GM11168 (cell line): ENCODE measurements around the gene ZNF429.
"Not testable (repeated sequence)": the region's sequence is repeated elsewhere in the genome, so short reads cannot be mapped to it uniquely, and the experiment has no call there.

Experiments used
- in situ Hi-C: fragments of 300-500 bp; cut with MboI; formaldehyde crosslinking; loops from one replicate; pipeline ENCODE4 v1.12.0; 2022; ENCODE audit warnings: low sequenced_read_pairs; ENCODE audit not compliant: unreplicated experiment

Gene ZNF429

GRCh38 chr19:21587549-21587948, 82.1 kb downstream of the ZNF429 start:
- in situ Hi-C loops, result no loop called here

DNA sequence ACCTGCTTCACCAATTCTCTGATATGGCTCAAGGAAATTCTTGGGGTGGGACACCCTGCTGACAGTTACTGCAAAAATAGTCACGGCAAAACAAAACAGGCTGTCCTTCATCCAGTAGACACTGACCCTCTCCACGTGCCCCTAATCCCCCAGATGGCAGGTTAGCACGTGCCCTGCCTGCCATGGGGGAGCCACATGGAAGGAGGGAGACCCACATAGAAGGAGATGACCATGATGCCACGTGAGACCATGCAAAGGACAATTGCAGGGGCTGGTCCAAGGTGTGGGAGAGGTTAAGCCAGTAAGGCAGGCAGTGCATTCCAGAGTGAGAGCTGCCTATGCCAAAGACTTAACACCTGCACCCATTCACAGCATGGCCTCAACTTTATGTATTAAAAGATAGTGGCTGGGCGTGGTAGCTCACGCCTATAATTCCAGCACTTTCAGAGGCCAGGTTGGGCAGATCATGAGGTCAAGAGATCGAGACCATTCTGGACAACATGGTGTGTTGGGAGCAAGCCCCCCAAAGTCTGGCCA, 82.7 kb downstream of the ZNF429 start:
- in situ Hi-C loops, result no loop called here

GRCh38 chr19:21590867-21591266, 85.5 kb downstream of the ZNF429 start:
- in situ Hi-C loops, result no loop called here

- in situ Hi-C loops, result no loop called here
Measured at GRCh38 chr19:21593008-21593481, 87.6 kb downstream of the ZNF429 start.

DNA sequence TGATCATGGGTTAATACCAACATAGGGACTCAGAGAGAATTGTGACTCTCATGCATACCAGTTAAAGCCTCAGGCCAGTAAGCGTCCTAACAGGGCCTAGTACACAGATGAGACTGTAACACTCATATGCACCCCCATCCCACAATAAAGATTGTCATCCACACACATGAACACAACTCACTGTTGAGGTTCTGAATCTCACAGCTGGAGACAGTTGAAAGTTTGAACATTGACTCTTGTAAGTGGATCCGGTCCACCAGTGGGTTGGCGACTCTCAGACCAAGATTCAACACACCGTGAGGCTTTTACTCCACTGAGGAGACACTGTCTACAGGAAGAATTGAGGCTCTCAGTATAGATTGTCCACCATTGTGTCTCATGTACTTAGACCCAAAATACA, 88.1 kb downstream of the ZNF429 start:
- in situ Hi-C loops, result no loop called here

GRCh38 chr19:21593934-21594820, 88.8 kb downstream of the ZNF429 start:
- in situ Hi-C loops, result no loop called here

DNA sequence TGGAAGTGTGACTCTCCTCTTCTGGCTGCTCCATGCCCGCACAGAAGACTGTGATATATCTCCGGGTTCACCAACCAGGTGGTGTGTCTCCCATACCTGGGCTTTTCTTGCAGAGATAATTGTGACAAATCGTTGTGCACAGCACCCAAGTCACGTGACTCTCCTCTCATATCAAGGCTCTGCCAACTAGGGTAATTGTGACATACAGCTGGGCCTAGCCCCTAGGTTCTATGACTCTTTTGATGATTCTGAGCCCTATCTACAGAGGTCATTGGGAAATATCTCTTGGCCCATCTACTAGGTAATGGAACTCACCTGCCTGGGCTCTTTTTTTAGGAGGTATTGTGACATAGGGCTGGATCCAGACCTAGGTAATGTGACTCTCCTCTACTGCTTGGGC, 89.8 kb downstream of the ZNF429 start:
- in situ Hi-C loops, result no loop called here

DNA sequence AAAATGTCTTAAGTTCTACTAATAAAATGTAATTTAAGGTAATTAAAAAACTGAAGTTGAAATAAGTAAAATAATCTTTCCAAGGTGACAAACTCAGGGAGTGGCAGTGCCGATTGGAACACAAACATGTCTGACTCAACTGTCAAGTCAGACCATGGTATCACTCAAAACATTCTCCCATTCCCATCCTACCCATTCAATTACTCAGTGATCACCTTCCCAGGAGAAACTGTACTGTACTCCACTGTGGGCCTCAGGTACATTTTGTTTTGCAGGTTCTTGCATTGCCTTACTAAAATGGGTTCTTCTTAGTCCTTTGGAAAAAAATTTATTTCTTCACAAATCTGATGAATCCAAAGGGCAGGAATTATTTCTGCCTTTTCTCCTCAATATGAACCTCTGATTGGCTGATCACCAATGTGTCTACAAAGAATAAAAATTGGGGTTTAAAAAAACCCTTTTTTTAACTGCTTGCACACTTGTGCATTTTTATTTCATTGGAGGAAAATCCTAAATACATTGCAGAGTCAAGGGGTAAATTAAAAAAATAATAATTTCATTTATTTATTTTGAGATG, 96.8 kb downstream of the ZNF429 start:
- in situ Hi-C loops, result no loop called here

DNA sequence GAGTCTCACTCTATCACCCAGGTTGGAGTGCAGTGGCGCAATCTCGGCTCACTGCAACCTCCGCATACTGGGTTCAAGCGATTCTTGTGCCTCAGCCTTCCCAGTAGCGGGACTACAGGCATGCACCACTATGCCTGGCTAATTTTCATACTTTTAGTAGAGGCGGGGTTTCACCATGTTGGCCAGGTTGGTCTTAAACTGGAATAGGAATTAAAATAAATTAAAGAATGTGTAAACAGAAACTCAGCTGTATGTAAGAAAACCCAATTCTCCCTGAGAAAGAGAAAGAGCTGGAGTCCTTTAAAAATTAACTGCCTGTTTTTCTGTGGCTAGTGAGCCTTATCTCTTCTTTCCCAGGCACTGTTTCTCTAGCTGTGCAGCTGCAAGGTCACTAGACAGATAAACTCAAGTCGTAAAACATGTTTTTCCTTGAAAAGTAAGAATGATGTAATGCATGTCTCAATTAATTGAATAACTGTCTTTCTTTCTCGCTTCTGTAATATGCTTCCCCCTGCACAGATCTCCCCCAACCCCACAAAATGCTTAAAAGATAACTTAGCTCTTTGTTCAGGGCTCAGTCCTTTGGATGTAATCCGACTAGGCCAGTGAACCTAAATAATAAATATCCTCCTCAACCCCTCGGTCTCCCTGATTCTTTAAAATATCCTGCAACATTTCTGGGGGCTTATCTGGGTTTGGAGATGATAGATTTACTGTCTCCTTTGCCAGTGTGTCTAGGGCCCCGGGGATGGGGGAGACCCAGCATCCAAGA, 97.4 kb downstream of the ZNF429 start:
- in situ Hi-C loops, result not testable (repeated sequence)

GRCh38 chr19:21603431-21604231, 98.2 kb downstream of the ZNF429 start:
- in situ Hi-C loops, result no loop called here

GRCh38 chr19:21604351-21604926, 99.0 kb downstream of the ZNF429 start:
- in situ Hi-C loops, result no loop called here
